HG03521 (cell line): ENCODE data around the gene MAPRE2.
A peak's percentile ranks its signal among the peaks of the same experiment; 100 is the strongest.

Experiments
- ATAC-seq: cut with Tn5 transposase; IDR thresholded peaks from one replicate; pipeline ENCODE4 v1.9.1; 2021; ENCODE audit warnings: mild to moderate bottlenecking, moderate library complexity; ENCODE audit not compliant: unreplicated experiment

Gene MAPRE2

GRCh38 chr18:35174093-35174731 lies 133.0 kb downstream of the MAPRE2 start:
- ATAC-seq = peak; percentile 78

- no peak for ATAC-seq
Observed at GRCh38 chr18:35174745-35175144, 133.5 kb downstream of the MAPRE2 start.

- ATAC-seq = no peak
Observed at GRCh38 chr18:35176925-35177324, 135.7 kb downstream of the MAPRE2 start.

- no peak for ATAC-seq
Observed at GRCh38 chr18:35178260-35178659, 137.0 kb downstream of the MAPRE2 start.

GRCh38 chr18:35179906-35180305 lies 138.7 kb downstream of the MAPRE2 start:
- ATAC-seq = no peak

- ATAC-seq = no peak
Observed at GRCh38 chr18:35180455-35180854, 139.2 kb downstream of the MAPRE2 start.

- ATAC-seq = no peak
Observed at GRCh38 chr18:35182151-35182550, 140.9 kb downstream of the MAPRE2 start.

GRCh38 chr18:35183886-35184285 lies 142.7 kb downstream of the MAPRE2 start:
- ATAC-seq = no peak

GRCh38 chr18:35185771-35186170 lies 144.6 kb downstream of the MAPRE2 start:
- ATAC-seq = no peak

GRCh38 chr18:35186291-35187034 lies 145.2 kb downstream of the MAPRE2 start:
- ATAC-seq = no peak

- ATAC-seq = no peak
Observed at GRCh38 chr18:35189510-35189909, 148.3 kb downstream of the MAPRE2 start.

GRCh38 chr18:35190948-35191697 lies 149.9 kb downstream of the MAPRE2 start:
- ATAC-seq = no peak

- no peak for ATAC-seq
Observed at GRCh38 chr18:35191698-35192025, 150.4 kb downstream of the MAPRE2 start.

- ATAC-seq = no peak
Observed at GRCh38 chr18:35192415-35192814, 151.2 kb downstream of the MAPRE2 start.
